PC-9 (cell line): ENCODE results near the gene CDH13.

Experiments
- CTCF ChIP-seq: fragments of 200-600 bp; sonication (generic); conservative IDR thresholded peaks from 2 replicates; pipeline ENCODE4 v1.6.1; 2017; ENCODE audit warnings: mixed run types, antibody characterized with exemption, mild to moderate bottlenecking, moderate library complexity
- EZH2 ChIP-seq: fragments of 200-600 bp; sonication (generic); IDR thresholded peaks from 2 replicates; pipeline ENCODE4 v1.8.0; 2017; ENCODE audit warnings: antibody characterized with exemption, low read depth

- TF ChIP-seq CTCF (no peak), EZH2 (no peak)
Observed at GRCh38 chr16:83804366-83804765, 1177.6 kb downstream of the CDH13 start.
